GM23338 (cell line): ENCODE measurements around the gene CAD. TPM values are rescaled to one million over a fixed set of nuclear protein-coding genes. Genes with fewer than 3 reads are reported as not detected.

Source experiments
- ATAC-seq: fragments of 200-7000 bp; cut with Tn5 transposase; 3 replicates; pipeline ENCODE4 v1.9.1; 2020
- DNase-seq: peaks from one replicate; pipeline ENCODE4 v3.0.0-alpha.2; 2015; ENCODE audit warnings: low spot score
- H2AFZ ChIP-seq: fragments of 200-600 bp; sonication (generic); 2 replicates; pipeline ENCODE4 v1.8.0; 2016; ENCODE audit warnings: antibody characterized with exemption, mild to moderate bottlenecking, moderate library complexity
- H3F3A ChIP-seq: fragments of 200-600 bp; sonication (generic); replicated peaks from 2 replicates; pipeline ENCODE4 v1.8.0; 2017; ENCODE audit warnings: antibody characterized with exemption, mixed run types, low read depth
- H3K27ac ChIP-seq: fragments of 200-600 bp; sonication (generic); 2 replicates; pipeline ENCODE4 v1.6.1; 2016; ENCODE audit warnings: low read depth
- H3K27me3 ChIP-seq: fragments of 200-600 bp; sonication (generic); 2 replicates; pipeline ENCODE4 v1.8.0; 2016; ENCODE audit warnings: mild to moderate bottlenecking, mixed run types, moderate library complexity; ENCODE audit not compliant: insufficient read depth
- H3K36me3 ChIP-seq: fragments of 200-600 bp; sonication (generic); 2 replicates; pipeline ENCODE4 v1.8.0; 2016; ENCODE audit warnings: mild to moderate bottlenecking; ENCODE audit not compliant: insufficient read depth
- H3K4me1 ChIP-seq: fragments of 200-600 bp; sonication (generic); 2 replicates; pipeline ENCODE4 v1.8.0; 2016; ENCODE audit warnings: mild to moderate bottlenecking, moderate library complexity; ENCODE audit not compliant: insufficient read depth
- H3K4me2 ChIP-seq: fragments of 200-600 bp; sonication (generic); 2 replicates; pipeline ENCODE4 v1.7.1; 2017; ENCODE audit warnings: mixed run types
- H3K4me3 ChIP-seq: fragments of 200-600 bp; sonication (generic); 2 replicates; pipeline ENCODE4 v1.6.1; 2016; ENCODE audit warnings: mixed run types
- H3K79me2 ChIP-seq: fragments of 200-600 bp; sonication (generic); replicated peaks from 2 replicates; pipeline ENCODE4 v1.8.0; 2017; ENCODE audit warnings: mild to moderate bottlenecking; ENCODE audit not compliant: insufficient read depth
- H3K9me2 ChIP-seq: fragments of 200-600 bp; sonication (generic); 2 replicates; pipeline ENCODE4 v1.8.0; 2017; ENCODE audit not compliant: insufficient read depth
- H4K20me1 ChIP-seq: fragments of 200-600 bp; sonication (generic); replicated peaks from 2 replicates; pipeline ENCODE4 v1.8.0; 2017; ENCODE audit warnings: mild to moderate bottlenecking; ENCODE audit not compliant: insufficient read depth
- H3K27ac Mint-ChIP-seq: 2 replicates; pipeline ENCODE4 v1.8.0; 2020; ENCODE audit warnings: inconsistent platforms, mild to moderate bottlenecking, moderate library complexity, mixed read lengths
- H3K27me3 Mint-ChIP-seq: 3 replicates; pipeline ENCODE4 v1.8.0; 2022; ENCODE audit warnings: low read depth, mild to moderate bottlenecking, moderate library complexity, mixed read lengths, inconsistent platforms; ENCODE audit not compliant: insufficient read depth, poor library complexity
- H3K36me3 Mint-ChIP-seq: 3 replicates; pipeline ENCODE4 v1.8.0; 2021; ENCODE audit warnings: low read depth, mild to moderate bottlenecking, inconsistent platforms, moderate library complexity, mixed read lengths
- H3K4me1 Mint-ChIP-seq: 3 replicates; pipeline ENCODE4 v1.8.0; 2020; ENCODE audit warnings: mild to moderate bottlenecking, inconsistent platforms, mixed read lengths
- H3K4me3 Mint-ChIP-seq: 3 replicates; pipeline ENCODE4 v1.8.0; 2021; ENCODE audit warnings: moderate library complexity, mild to moderate bottlenecking, inconsistent platforms, mixed read lengths
- H3K9me3 Mint-ChIP-seq: 3 replicates; pipeline ENCODE4 v1.8.0; 2020; ENCODE audit warnings: moderate library complexity, mild to moderate bottlenecking, inconsistent platforms, mixed read lengths
- CTCF ChIP-seq, 2 experiments: fragments of 200-600 bp in 1 of 2; sonication (generic) in 1 of 2; conservative IDR thresholded peaks; 2 replicates each; pipeline versions ENCODE4 v1.5.1 to v1.6.1; 2016 to 2017; ENCODE audit warnings: antibody characterized with exemption in 2 of 2, low read depth in 2 of 2, mild to moderate bottlenecking in 2 of 2, moderate library complexity in 1 of 2
- ETS1 ChIP-seq: IDR thresholded peaks from 2 replicates; pipeline ENCODE4 v1.6.1; 2016; ENCODE audit warnings: antibody characterized with exemption
- EZH2 ChIP-seq: fragments of 200-600 bp; sonication (generic); IDR thresholded peaks from one replicate; pipeline ENCODE4 v1.8.0; 2017; ENCODE audit warnings: antibody characterized with exemption, mild to moderate bottlenecking, low read depth; ENCODE audit not compliant: unreplicated experiment
- NANOG ChIP-seq: IDR thresholded peaks from 2 replicates; pipeline ENCODE4 v1.6.1; 2016; ENCODE audit warnings: antibody characterized with exemption, borderline replicate concordance
- POLR2AphosphoS5 ChIP-seq: IDR thresholded peaks from 2 replicates; pipeline ENCODE4 v1.6.1; 2016; ENCODE audit warnings: antibody characterized with exemption, low read depth
- REST ChIP-seq: IDR thresholded peaks from one replicate; pipeline ENCODE4 v1.6.1; 2018; ENCODE audit warnings: antibody characterized with exemption; ENCODE audit not compliant: unreplicated experiment
- STAT1 ChIP-seq: IDR thresholded peaks from one replicate; pipeline ENCODE4 v1.6.1; 2016; ENCODE audit warnings: antibody characterized with exemption; ENCODE audit not compliant: unreplicated experiment
- ZNF331 ChIP-seq: fragments of 250-450 bp; sonication (Bioruptor Pico); IDR thresholded peaks from 2 replicates; pipeline ENCODE4 v1.5.0; 2020; ENCODE audit warnings: low read depth, mild to moderate bottlenecking, moderate library complexity
- polyA plus RNA-seq: library from polyadenylated mRNA; unstranded; fragments of >200 nt; fragmentation: Nextera tagmentation; extraction: Ambion mirVana; gene quantifications from 2 replicates; pipeline ENCODE4 v1.2.1, GENCODE V29; 2016
- total RNA-seq: library from RNA; depleted of rRNA; stranded (reverse); fragments of >200 nt; shearing (Covaris generic); gene quantifications from 2 replicates; pipeline ENCODE4 v1.2.3, GENCODE V29; 2014

CAD gene
- total and polyA plus RNA-seq, 2 experiments from 2014 or later: 38.1 to 147 TPM

- Mint-ChIP-seq H3K36me3 (peaks cover 58% of the 10 kb centered on the region), H3K27me3 (peaks cover 5% of the 10 kb centered on the region), H3K4me3 (no peak overlapping the region), H3K27ac (no peak overlapping the region), H3K4me1 (peaks cover 31% of the 10 kb centered on the region), H3K9me3 (no peaks in the 10 kb centered on the region; the same call in 2 of the 3 replicates)
- Histone ChIP-seq H3K27me3 (no peaks in the 10 kb centered on the region), H3K4me3 (no peak overlapping the region), H3K4me1 (peaks cover 16% of the 10 kb centered on the region), H3K79me2 (peaks cover 38% of the 10 kb centered on the region), H3K27ac (no peak overlapping the region), H3K36me3 (peaks cover 17% of the 10 kb centered on the region), H3K4me2 (no peak overlapping the region), H2AFZ (no peak overlapping the region), H4K20me1 (0 out of 2 replicates have a peak, but pooled peaks cover 7% of the 10 kb centered on the region), H3K9me2 (no peaks in the 10 kb centered on the region), H3F3A (peaks cover 17% of the 10 kb centered on the region; the same call in 1 of the 2 replicates)
- no peak for TF ChIP-seq NANOG
- ATAC-seq (no peak), DNase-seq (no peak)
Measured at GRCh38 chr2:27214941-27215340, 2.2 kb upstream of the CAD start.

GRCh38 chr2:27216416-27217137 is 592 bp upstream of the CAD start:
- H2AFZ ChIP-seq: no peak overlapping the region
- H3K36me3 ChIP-seq: peaks cover 24% of the 10 kb centered on the region
- ATAC-seq (no peak), DNase-seq (peak; percentile 66)
- H3K4me1 ChIP-seq: peaks cover 16% of the 10 kb centered on the region
- Mint-ChIP-seq H3K4me3 (peak overlapping the region; percentile 97), H3K4me1 (peaks cover 30% of the 10 kb centered on the region), H3K27ac (peak overlapping the region; percentile 100), H3K9me3 (no peaks in the 10 kb centered on the region; the same call in 2 of the 3 replicates), H3K27me3 (peaks cover 7% of the 10 kb centered on the region), H3K36me3 (peaks cover 69% of the 10 kb centered on the region)
- no peaks in the 10 kb centered on the region for H3K9me2 ChIP-seq
- peaks cover 18% of the 10 kb centered on the region; the same call in 1 of the 2 replicates for H3F3A ChIP-seq
- H3K4me3 ChIP-seq: peak overlapping the region; percentile 61
- peaks cover 24% of the 10 kb centered on the region for H3K79me2 ChIP-seq
- no peaks in the 10 kb centered on the region for H3K27me3 ChIP-seq
- peaks cover 7% of the 10 kb centered on the region; the same call in 1 of the 2 replicates for H4K20me1 ChIP-seq
- peak overlapping the region; percentile 97 for H3K27ac ChIP-seq
- H3K4me2 ChIP-seq: peak overlapping the region; percentile 82
- TF ChIP-seq POLR2AphosphoS5 (no peak), EZH2 (no peak), STAT1 (no peak), REST (no peak), ZNF331 (no peak), CTCF (conservative IDR thresholded peaks at IDR 0.05; ENCODE audit: low read depth in 2 of 2) (no peak), ETS1 (no peak)
